ENCODE results near the gene SOX5. TPM values are rescaled to one million over a fixed set of nuclear protein-coding genes. Genes with fewer than 3 reads are reported as not detected.

Gene SOX5
- 19.0 and 19.5 TPM in 2 replicates for polyA plus RNA-seq

GRCh38 chr12:23949348-23950209 is at the start of gene SOX5:
Gene SOX5 (minus strand): TSS chr12:23949670. CDS start chr12:23949601, 69 bp downstream.

Data from Purkinje cell (primary cell).